ENCODE results near the gene KBTBD7. TPM values are rescaled to one million over a fixed set of nuclear protein-coding genes. Genes with fewer than 3 reads are reported as not detected.

KBTBD7 gene
- total and polyA plus RNA-seq, 4 experiments from 2014 or later, result 4.9 to 11.8 (median 9.4) TPM

- no peak overlapping the region for H3K27ac ChIP-seq (ENCODE audit: low read depth, low read length)
- Mint-ChIP-seq H3K27ac (no peak overlapping the region), H3K9me3 (peaks cover 0 to 31% (median 11%) of the 10 kb centered on the region in 8 donors), H3K36me3 (peaks cover 5 to 25% of the 10 kb centered on the region in 2 donors), H3K4me1 (no peaks in the 10 kb centered on the region), H3K27me3 (no peaks in the 10 kb centered on the region), H3K4me3 (no peak overlapping the region)
- no peaks in the 10 kb centered on the region for H3K9me3 ChIP-seq (ENCODE audit: control insufficient read depth in 1 of 2, low read length in 2 of 2)
- H3K4me1 ChIP-seq (ENCODE audit: insufficient read depth, low read length), result no peaks in the 10 kb centered on the region
- H3K36me3 ChIP-seq (ENCODE audit: insufficient read depth, low read length), result no peaks in the 10 kb centered on the region
- no peak for DNase-seq
- ChIA-PET CTCF (ENCODE audit: partially characterized antibody) (interaction anchor here (2.0 kb wide), 1 partner anchor 10 kb away, joined by 5 read pairs; no protein-coding TSS in a partner anchor), POLR2A (ENCODE audit: partially characterized antibody) (no interaction called here)
- intact Hi-C loops (cut with micrococcal nuclease), result no loop called here
- H3K4me3 ChIP-seq (ENCODE audit: low read length in 2 of 2), result no peak overlapping the region
- no peaks in the 10 kb centered on the region for H3K27me3 ChIP-seq (ENCODE audit: insufficient read depth, low read length)
Measured at GRCh38 chr13:41212881-41213280, 18.5 kb upstream of the KBTBD7 start.

DNA sequence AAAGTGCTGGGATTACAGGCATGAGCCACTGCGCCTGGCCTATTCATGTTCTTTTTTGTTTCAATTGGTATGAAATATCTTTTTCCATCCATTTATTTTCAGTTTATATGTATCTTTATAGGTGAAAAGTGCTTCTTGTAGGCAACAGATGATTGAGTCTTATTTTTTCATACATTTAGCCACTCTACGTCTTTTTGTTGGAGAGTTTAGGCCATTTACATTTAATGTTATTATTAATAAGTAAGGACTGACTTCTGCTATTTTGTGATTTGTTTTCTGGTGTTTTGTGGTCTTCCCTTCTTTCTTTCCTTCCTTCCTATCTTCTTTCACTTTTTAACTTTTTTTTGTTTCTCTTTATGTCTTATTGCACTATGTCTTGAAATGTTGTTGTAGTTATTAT is 16.7 kb upstream of the KBTBD7 start:
- Mint-ChIP-seq H3K27me3 (no peaks in the 10 kb centered on the region), H3K9me3 (peaks cover 2 to 40% (median 11%) of the 10 kb centered on the region in 8 donors), H3K36me3 (peaks cover 1 to 20% of the 10 kb centered on the region in 2 donors), H3K4me3 (no peak overlapping the region), H3K4me1 (no peaks in the 10 kb centered on the region), H3K27ac (no peak overlapping the region)
- no peak overlapping the region for H3K4me3 ChIP-seq (ENCODE audit: low read length in 2 of 2)
- no peak overlapping the region for H3K27ac ChIP-seq (ENCODE audit: low read depth, low read length)
- H3K9me3 ChIP-seq (ENCODE audit: control insufficient read depth in 1 of 2, low read length in 2 of 2), result no peaks in the 10 kb centered on the region
- no peak for DNase-seq
- ChIA-PET POLR2A (ENCODE audit: partially characterized antibody) (no interaction called here), CTCF (ENCODE audit: partially characterized antibody) (no interaction called here)
- no peaks in the 10 kb centered on the region for H3K4me1 ChIP-seq (ENCODE audit: insufficient read depth, low read length)
- H3K27me3 ChIP-seq (ENCODE audit: insufficient read depth, low read length), result no peaks in the 10 kb centered on the region
- H3K36me3 ChIP-seq (ENCODE audit: insufficient read depth, low read length), result no peaks in the 10 kb centered on the region
- intact Hi-C loops (cut with micrococcal nuclease), result no loop called here

GRCh38 chr13:41206467-41206866 is 12.1 kb upstream of the KBTBD7 start:
- Mint-ChIP-seq H3K36me3 (peaks cover 0 to 5% of the 10 kb centered on the region in 2 donors), H3K4me1 (no peaks in the 10 kb centered on the region), H3K4me3 (no peak overlapping the region), H3K27me3 (no peaks in the 10 kb centered on the region), H3K27ac (no peak overlapping the region), H3K9me3 (peaks cover 2 to 30% (median 7%) of the 10 kb centered on the region in 8 donors)
- Histone ChIP-seq H3K4me1 (ENCODE audit: insufficient read depth, low read length) (no peaks in the 10 kb centered on the region), H3K9me3 (ENCODE audit: control insufficient read depth in 1 of 2, low read length in 2 of 2) (no peaks in the 10 kb centered on the region), H3K27ac (ENCODE audit: low read depth, low read length) (no peak overlapping the region), H3K27me3 (ENCODE audit: insufficient read depth, low read length) (no peaks in the 10 kb centered on the region), H3K36me3 (ENCODE audit: insufficient read depth, low read length) (no peaks in the 10 kb centered on the region), H3K4me3 (ENCODE audit: low read length in 2 of 2) (no peak overlapping the region)
- ChIA-PET POLR2A (ENCODE audit: partially characterized antibody) (no interaction called here), CTCF (ENCODE audit: partially characterized antibody) (no interaction called here)
- intact Hi-C loops (cut with micrococcal nuclease), result no loop called here
- no peak for DNase-seq

DNA sequence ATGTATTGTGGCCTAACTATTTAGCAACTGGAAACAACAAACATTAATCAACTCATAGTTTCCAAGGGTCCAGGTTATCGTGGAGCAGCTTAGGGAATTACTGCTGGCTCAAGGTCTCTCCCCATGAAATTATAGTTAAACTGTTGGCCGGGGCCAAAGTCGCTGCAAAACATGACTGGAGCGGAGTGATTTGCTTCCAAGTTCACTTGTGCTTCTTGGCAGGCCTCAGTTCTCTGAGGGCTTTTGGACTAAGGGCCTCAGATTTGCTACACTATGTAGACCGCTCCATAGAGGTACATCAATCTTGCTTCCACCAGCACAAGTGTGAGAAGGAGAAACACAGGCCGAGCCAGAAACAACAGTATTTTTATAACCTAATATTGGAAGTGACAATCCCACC is 9.4 kb upstream of the KBTBD7 start:
- H3K27me3 ChIP-seq (ENCODE audit: insufficient read depth, low read length), result no peaks in the 10 kb centered on the region
- Mint-ChIP-seq H3K9me3 (peaks cover 0 to 14% (median 2%) of the 10 kb centered on the region in 8 donors), H3K27ac (no peak overlapping the region), H3K27me3 (no peaks in the 10 kb centered on the region), H3K4me3 (no peak overlapping the region), H3K4me1 (peaks cover 0 to 1% (median 0%) of the 10 kb centered on the region in 4 donors), H3K36me3 (no peaks in the 10 kb centered on the region)
- POLR2A ChIA-PET (ENCODE audit: partially characterized antibody), result no interaction called here
- no peaks in the 10 kb centered on the region for H3K4me1 ChIP-seq (ENCODE audit: insufficient read depth, low read length)
- H3K4me3 ChIP-seq (ENCODE audit: low read length in 2 of 2), result no peak overlapping the region
- no peaks in the 10 kb centered on the region for H3K9me3 ChIP-seq (ENCODE audit: control insufficient read depth in 1 of 2, low read length in 2 of 2)
- CTCF ChIA-PET (ENCODE audit: partially characterized antibody), result interaction anchor here (2.1 kb wide), 1 partner anchor 19 kb away, joined by 5 read pairs; no protein-coding TSS in a partner anchor
- intact Hi-C loops (cut with micrococcal nuclease), result no loop called here
- H3K36me3 ChIP-seq (ENCODE audit: insufficient read depth, low read length), result no peaks in the 10 kb centered on the region
- no peak for DNase-seq
- H3K27ac ChIP-seq (ENCODE audit: low read depth, low read length), result no peak overlapping the region

DNA sequence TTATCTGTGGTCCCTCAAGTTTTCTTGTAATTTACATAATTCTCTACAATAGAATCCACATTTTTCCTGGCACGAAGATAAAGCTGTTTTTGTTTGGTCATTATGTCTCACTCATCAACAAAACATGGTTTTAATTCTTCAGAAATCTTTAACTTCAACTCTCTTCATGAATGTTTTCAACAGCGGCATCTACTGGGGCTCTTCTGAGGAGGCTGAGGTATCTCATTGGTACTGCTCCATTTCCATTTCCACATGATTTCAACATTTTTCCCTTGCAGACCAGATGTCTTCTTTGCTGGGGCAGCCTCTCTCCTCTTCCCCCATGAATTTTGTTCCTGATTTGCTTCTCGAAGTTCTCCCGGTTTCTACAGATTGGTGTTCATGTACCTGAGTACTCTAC is 5.8 kb upstream of the KBTBD7 start:
- peaks cover 0 to 3% (median 0%) of the 10 kb centered on the region in 8 donors for H3K9me3 Mint-ChIP-seq
- intact Hi-C loops (cut with micrococcal nuclease), result no loop called here
- H3K4me1 ChIP-seq (ENCODE audit: insufficient read depth, low read length), result no peaks in the 10 kb centered on the region
- H3K36me3 ChIP-seq (ENCODE audit: insufficient read depth, low read length), result no peaks in the 10 kb centered on the region
- POLR2A ChIA-PET (ENCODE audit: partially characterized antibody), result no interaction called here
- no peaks in the 10 kb centered on the region for H3K36me3 Mint-ChIP-seq
- peaks cover 0 to 1% (median 0%) of the 10 kb centered on the region in 4 donors for H3K4me1 Mint-ChIP-seq
- no peaks in the 10 kb centered on the region for H3K27me3 ChIP-seq (ENCODE audit: insufficient read depth, low read length)
- H3K27ac ChIP-seq (ENCODE audit: low read depth, low read length), result no peak overlapping the region
- H3K4me3 Mint-ChIP-seq, result no peak overlapping the region
- no peaks in the 10 kb centered on the region for H3K27me3 Mint-ChIP-seq
- H3K4me3 ChIP-seq (ENCODE audit: low read length in 2 of 2), result no peak overlapping the region
- DNase-seq, result no peak
- CTCF ChIA-PET (ENCODE audit: partially characterized antibody), result no interaction called here
- no peak overlapping the region for H3K27ac Mint-ChIP-seq
- H3K9me3 ChIP-seq (ENCODE audit: control insufficient read depth in 1 of 2, low read length in 2 of 2), result no peaks in the 10 kb centered on the region

DNA sequence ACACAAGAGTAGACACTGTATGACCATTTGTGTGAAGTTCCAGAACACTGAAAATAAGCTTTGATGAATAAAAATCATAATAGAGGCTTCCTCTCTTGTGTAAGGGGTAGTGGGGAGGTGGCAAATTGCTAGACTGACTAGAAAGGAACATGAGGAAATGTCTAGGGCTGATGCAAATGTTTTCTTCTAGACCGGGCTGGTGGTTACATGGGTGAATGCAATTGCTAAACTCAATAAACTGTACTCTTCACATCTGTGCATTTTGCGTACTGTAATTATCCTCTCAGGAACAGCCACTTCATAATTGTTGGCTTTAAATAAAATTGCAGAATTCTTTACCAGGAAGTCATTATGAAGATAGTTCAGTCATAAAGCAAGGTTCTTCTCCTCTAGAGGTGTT is 5.2 kb upstream of the KBTBD7 start:
- Mint-ChIP-seq H3K27me3 (no peaks in the 10 kb centered on the region), H3K36me3 (no peaks in the 10 kb centered on the region), H3K9me3 (peaks cover 0 to 3% (median 0%) of the 10 kb centered on the region in 8 donors), H3K27ac (no peak overlapping the region), H3K4me1 (peaks cover 2 to 3% (median 3%) of the 10 kb centered on the region in 4 donors), H3K4me3 (no peak overlapping the region)
- DNase-seq, result no peak
- Histone ChIP-seq H3K4me1 (ENCODE audit: insufficient read depth, low read length) (peaks cover 3% of the 10 kb centered on the region), H3K27me3 (ENCODE audit: insufficient read depth, low read length) (no peaks in the 10 kb centered on the region), H3K9me3 (ENCODE audit: control insufficient read depth in 1 of 2, low read length in 2 of 2) (no peaks in the 10 kb centered on the region), H3K36me3 (ENCODE audit: insufficient read depth, low read length) (no peaks in the 10 kb centered on the region), H3K4me3 (ENCODE audit: low read length in 2 of 2) (no peak overlapping the region), H3K27ac (ENCODE audit: low read depth, low read length) (no peak overlapping the region)
- intact Hi-C loops (cut with micrococcal nuclease), result no loop called here
- ChIA-PET CTCF (ENCODE audit: partially characterized antibody) (no interaction called here), POLR2A (ENCODE audit: partially characterized antibody) (interaction anchor here (1.1 kb wide), 1 partner anchor 67 kb away, joined by 3 read pairs; no protein-coding TSS in a partner anchor)

GRCh38 chr13:41199079-41199478 is 4.7 kb upstream of the KBTBD7 start:
- no peak overlapping the region for H3K4me3 ChIP-seq (ENCODE audit: low read length in 2 of 2)
- Mint-ChIP-seq H3K9me3 (peaks cover 0 to 3% (median 0%) of the 10 kb centered on the region in 8 donors), H3K4me1 (peaks cover 4 to 8% (median 7%) of the 10 kb centered on the region in 4 donors), H3K4me3 (no peak overlapping the region), H3K36me3 (peaks cover 0 to 3% of the 10 kb centered on the region in 2 donors), H3K27ac (peak overlapping the region in 1 of 7 donors; percentile 26), H3K27me3 (no peaks in the 10 kb centered on the region)
- DNase-seq, result no peak
- CTCF ChIA-PET (ENCODE audit: partially characterized antibody), result no interaction called here
- POLR2A ChIA-PET (ENCODE audit: partially characterized antibody), result interaction anchor here (1.1 kb wide), 1 partner anchor 66 kb away, joined by 3 read pairs; no protein-coding TSS in a partner anchor
- peaks cover 3% of the 10 kb centered on the region for H3K4me1 ChIP-seq (ENCODE audit: insufficient read depth, low read length)
- H3K36me3 ChIP-seq (ENCODE audit: insufficient read depth, low read length), result no peaks in the 10 kb centered on the region
- no peaks in the 10 kb centered on the region for H3K27me3 ChIP-seq (ENCODE audit: insufficient read depth, low read length)
- H3K9me3 ChIP-seq (ENCODE audit: control insufficient read depth in 1 of 2, low read length in 2 of 2), result no peaks in the 10 kb centered on the region
- intact Hi-C loops (cut with micrococcal nuclease), result no loop called here
- no peak overlapping the region for H3K27ac ChIP-seq (ENCODE audit: low read depth, low read length)
